Activated CD4-positive, CD25-positive, alpha-beta regulatory T cell treated with anti-CD3 and anti-CD28 coated beads, Interleukin-2, amount 50 U/mL, for 24 hours (primary cell): ENCODE data around the gene PDILT.
"Not testable (repeated sequence)": the region's sequence is repeated elsewhere in the genome, so short reads cannot be mapped to it uniquely, and the experiment has no call there.

ENCODE experiments used
- ATAC-seq, 2 donors: fragments of 150-1000 bp; cut with Tn5 transposase; one replicate each; pipeline ENCODE4 v1.10.0; 2021; ENCODE audit warnings: mild to moderate bottlenecking in 1 of 2, moderate library complexity in 1 of 2

The PDILT gene

GRCh38 chr16:20404637-20405036 is at the start of gene PDILT:
Gene PDILT (minus strand): TSS chr16:20404737. CDS start chr16:20399300, 5,437 bp downstream.
- no peak for ATAC-seq

DNA sequence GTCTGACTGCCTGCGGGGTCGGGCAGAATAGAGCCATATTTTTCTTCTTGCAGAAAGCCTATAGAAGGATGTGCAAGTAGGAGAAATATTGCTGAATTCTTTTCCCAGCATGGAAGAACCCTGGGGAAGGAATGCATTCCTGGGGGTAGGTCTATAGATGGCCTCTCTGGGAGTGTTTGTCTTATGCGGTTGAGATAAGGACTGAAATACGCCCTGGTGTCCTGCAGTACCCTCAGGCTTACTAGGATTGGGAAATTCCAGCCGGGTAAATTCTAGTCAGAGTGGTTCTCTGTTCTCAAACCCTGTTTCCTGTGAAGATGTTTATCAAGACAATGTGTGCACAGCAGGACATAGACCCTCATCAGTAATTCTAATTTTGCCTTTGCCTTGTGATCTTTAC is 49.1 kb upstream of the PDILT start:
- not testable (repeated sequence) for ATAC-seq

- ATAC-seq = not testable (repeated sequence)
These were observed 46.8 kb upstream of the PDILT start, which contains the start of gene ACSM2A for GRCh38 chr16:20451364-20451763. Gene ACSM2A (plus strand): TSS chr16:20451521. CDS start chr16:20460115, 8,594 bp downstream.

- ATAC-seq = not testable (repeated sequence)
These were observed 42.3 kb upstream of the PDILT start for GRCh38 chr16:20446652-20447393.

- not testable (repeated sequence) for ATAC-seq
These were observed 37.3 kb upstream of the PDILT start for GRCh38 chr16:20441859-20442258.

DNA sequence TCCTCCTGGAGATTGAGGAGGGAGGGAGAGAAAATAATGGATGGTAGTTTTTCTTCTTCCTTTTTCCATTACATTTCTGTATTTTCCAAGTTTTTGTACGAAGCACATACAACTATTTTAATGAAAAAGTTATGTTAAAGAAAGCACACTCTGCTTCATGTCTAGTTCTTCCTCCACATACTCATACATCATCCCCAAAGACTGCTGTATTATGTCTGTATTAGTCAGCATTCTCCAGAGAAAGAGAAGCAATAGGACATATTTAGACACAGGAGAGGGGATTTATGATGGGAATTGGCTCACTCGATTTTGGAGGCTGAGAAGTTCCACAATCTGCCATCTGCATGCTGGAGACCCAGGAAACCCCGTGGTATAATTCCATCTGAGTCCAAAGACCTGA is 36.7 kb upstream of the PDILT start:
- ATAC-seq = no peak

DNA sequence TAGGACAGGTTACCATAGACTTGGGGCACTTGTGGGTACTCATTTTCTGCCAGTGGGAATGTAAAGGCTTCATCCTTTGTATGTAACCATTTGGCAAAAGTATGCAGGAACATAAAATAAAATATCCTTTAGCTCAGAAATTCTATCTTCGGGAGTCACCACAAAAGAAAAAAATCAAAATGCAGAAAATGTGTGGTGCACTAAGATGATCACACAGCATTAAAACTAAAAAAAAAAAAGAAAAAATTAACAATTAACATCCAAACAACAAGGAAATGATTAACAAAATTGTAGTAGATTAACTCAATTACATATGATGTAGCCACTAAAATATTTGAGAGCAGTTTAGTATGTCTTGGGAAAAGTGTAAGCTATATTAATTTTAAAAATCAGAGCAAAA is 36.2 kb upstream of the PDILT start:
- not testable (repeated sequence) for ATAC-seq

GRCh38 chr16:20439820-20440231 is 35.3 kb upstream of the PDILT start:
- ATAC-seq = not testable (repeated sequence)

- ATAC-seq = not testable (repeated sequence)
These were observed 34.4 kb upstream of the PDILT start for GRCh38 chr16:20438950-20439349.

DNA sequence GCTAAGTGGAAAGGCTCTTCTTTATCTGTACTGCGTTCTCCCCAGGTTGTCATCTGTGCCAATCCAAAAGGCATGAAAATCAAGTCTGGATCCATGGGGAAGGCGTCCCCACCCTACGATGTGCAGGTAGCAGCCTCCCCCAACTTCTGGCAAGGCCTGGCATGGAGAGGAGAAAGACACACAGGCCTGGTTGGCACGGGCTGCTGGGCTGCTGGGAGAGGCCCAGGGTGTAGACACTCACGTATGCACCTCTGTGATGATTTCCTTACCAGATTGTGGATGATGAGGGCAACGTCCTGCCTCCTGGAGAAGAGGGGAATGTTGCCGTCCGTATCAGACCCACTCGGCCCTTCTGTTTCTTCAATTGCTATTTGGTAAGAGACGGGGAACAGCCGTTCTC is 26.4 kb upstream of the PDILT start:
- no peak for ATAC-seq

DNA sequence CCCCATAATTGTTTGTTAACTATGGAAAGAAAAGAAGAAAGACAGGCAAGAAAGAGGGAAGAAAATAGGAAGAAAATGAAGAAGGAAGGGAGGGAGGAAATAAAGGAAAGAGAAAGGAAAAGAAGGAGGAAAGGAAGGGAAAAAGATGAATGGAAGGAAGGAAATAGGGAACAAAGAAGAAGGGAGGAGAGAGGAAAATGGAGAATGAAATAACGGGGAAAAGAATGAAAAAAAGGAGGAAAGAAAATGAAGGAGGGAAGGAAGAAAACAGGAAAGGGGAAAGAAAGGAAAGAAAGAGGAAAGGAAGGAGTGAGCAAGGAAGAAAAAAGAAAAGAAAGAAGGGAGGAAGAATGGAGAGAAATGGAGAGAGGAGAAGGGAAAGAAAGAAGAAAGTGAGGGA is 25.9 kb upstream of the PDILT start:
- ATAC-seq = not testable (repeated sequence)

DNA sequence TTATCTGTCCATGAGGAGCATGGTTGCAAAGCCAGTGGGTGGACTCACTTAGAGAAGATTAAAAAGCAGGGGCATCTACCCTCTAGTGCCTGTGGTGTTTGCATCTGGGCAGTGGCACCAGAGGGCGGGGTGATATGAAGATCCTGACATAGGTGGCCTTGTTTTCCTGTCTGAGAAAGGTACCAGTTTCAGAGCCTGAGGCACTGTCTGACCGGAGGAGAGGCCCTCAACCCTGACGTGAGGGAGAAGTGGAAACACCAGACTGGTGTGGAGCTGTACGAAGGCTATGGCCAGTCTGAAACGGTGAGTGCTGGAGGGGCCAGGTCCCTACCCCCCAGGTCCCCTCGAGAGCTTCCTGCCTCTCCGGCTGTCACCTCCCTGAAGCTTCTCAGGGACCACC is 25.0 kb upstream of the PDILT start:
- not testable (repeated sequence) for ATAC-seq

GRCh38 chr16:20427401-20427797 is 22.9 kb upstream of the PDILT start:
- ATAC-seq = not testable (repeated sequence)

DNA sequence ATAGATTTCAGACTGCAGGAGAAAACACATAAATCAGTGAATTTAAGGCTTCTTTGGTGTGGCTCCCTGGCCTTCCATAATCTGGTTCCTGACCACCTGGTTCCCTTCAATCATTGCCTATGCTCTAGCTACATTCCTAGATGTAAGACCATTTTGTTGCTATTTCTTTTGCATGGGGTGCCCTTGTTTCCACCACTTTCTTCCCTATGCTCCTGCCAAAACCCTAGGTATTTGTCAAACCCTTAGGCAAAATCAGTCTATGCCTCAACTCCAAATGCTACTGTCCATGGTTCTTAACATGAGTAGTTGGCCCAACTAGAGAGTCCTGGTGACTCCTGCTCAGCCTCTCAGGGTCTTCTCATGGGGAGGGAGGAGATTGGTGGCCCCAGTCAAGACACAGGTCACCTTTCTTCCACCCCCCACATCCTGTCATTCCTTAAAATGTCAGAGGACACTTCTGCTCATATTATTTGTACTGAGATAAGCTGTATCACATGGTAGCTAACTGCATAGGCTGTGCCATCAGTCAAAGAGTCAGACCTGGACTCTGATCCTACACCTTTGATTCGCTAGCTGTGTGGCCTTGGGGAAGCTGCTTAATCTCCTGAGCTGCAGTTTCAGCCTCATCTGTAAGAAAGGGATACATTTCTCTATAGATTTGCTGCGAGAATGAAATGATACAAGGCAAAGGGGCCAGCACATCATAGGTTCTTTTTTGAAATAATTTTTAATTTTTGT is 19.8 kb upstream of the PDILT start:
- no peak for ATAC-seq

- ATAC-seq = not testable (repeated sequence)
These were observed 19.2 kb upstream of the PDILT start for GRCh38 chr16:20423772-20424128.

GRCh38 chr16:20421748-20422147 is 17.2 kb upstream of the PDILT start:
- ATAC-seq = not testable (repeated sequence)

GRCh38 chr16:20419093-20419492 is 14.6 kb upstream of the PDILT start:
- ATAC-seq = not testable (repeated sequence)

DNA sequence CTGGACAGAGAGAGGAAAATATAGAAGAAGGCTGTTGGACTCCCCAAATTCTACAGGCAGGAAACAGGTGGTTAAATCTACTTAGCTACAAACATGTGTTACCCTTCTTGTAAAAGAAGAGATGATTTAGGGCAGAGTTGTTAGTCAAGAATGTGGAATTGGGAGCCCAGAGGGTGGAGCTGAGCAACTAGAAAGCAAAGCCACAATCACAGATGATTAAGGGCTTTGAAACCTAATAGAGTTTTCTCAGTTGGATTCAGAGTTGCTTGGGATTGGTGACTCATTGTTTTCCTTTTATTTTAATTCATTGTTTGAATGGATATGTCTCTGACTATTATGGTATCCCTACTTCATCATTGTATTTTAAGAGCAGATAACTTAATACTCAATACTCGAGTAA is 11.0 kb upstream of the PDILT start:
- ATAC-seq = no peak

- ATAC-seq = no peak
These were observed 6.5 kb upstream of the PDILT start for GRCh38 chr16:20411055-20411454.

GRCh38 chr16:20410121-20410723 is 5.7 kb upstream of the PDILT start:
- ATAC-seq = no peak

- ATAC-seq = no peak
These were observed 5.0 kb upstream of the PDILT start, which contains the start of gene ACSM5 for GRCh38 chr16:20409398-20410120. Gene ACSM5 (plus strand): TSS chr16:20409534. CDS start chr16:20411485, 1,951 bp downstream.

GRCh38 chr16:20402651-20403050 is 1.9 kb downstream of the PDILT start:
- no peak for ATAC-seq
